Muscle layer of colon (tissue), 2 donors: Measurements from ENCODE around the gene DLG3.

Experiments
- H3K27ac ChIP-seq: one replicate; pipeline ENCODE4 v1.7.0; 2013; ENCODE audit warnings: low read depth, mild to moderate bottlenecking, low read length, moderate library complexity
- H3K27me3 ChIP-seq, 2 donors: one replicate each; pipeline ENCODE4 v1.7.0; 2013; ENCODE audit warnings: low read length in 2 of 2, mild to moderate bottlenecking in 2 of 2; ENCODE audit not compliant: insufficient read depth in 2 of 2, control insufficient read depth in 1 of 2
- H3K36me3 ChIP-seq: one replicate; pipeline ENCODE4 v1.7.0; 2013; ENCODE audit warnings: mild to moderate bottlenecking, low read length; ENCODE audit not compliant: insufficient read depth
- H3K4me1 ChIP-seq: one replicate; pipeline ENCODE4 v1.7.0; 2013; ENCODE audit warnings: mild to moderate bottlenecking, low read length; ENCODE audit not compliant: insufficient read depth
- H3K4me3 ChIP-seq, 2 donors: one replicate each; pipeline ENCODE4 v1.7.0; 2013; ENCODE audit warnings: low read length in 2 of 2, low read depth in 1 of 2, mild to moderate bottlenecking in 1 of 2, moderate library complexity in 1 of 2
- H3K9ac ChIP-seq: one replicate; pipeline ENCODE4 v1.7.0; 2013; ENCODE audit warnings: low read length
- H3K9me3 ChIP-seq: one replicate; pipeline ENCODE4 v1.7.0; 2013; ENCODE audit warnings: mild to moderate bottlenecking, low read length
- donor health status: abdominal sarcoma.
- donor health status: Adenocarcinoma of cecum.

DLG3 gene

GRCh38 chrX:70439016-70439415 is 5.6 kb upstream of the DLG3 start:
- no peaks in the 10 kb centered on the region for H3K9me3 ChIP-seq
- peaks cover 2 to 30% of the 10 kb centered on the region in 2 donors for H3K27me3 ChIP-seq
- H3K9ac ChIP-seq: no peak overlapping the region
- no peak overlapping the region for H3K4me3 ChIP-seq
- peaks cover 5% of the 10 kb centered on the region for H3K4me1 ChIP-seq
- no peaks in the 10 kb centered on the region for H3K36me3 ChIP-seq
- no peak overlapping the region for H3K27ac ChIP-seq

- Histone ChIP-seq H3K4me3 (no peak overlapping the region), H3K27me3 (peaks cover 8 to 37% of the 10 kb centered on the region in 2 donors), H3K27ac (no peak overlapping the region)
These were observed 2.4 kb upstream of the DLG3 start for GRCh38 chrX:70442224-70442623.

DNA sequence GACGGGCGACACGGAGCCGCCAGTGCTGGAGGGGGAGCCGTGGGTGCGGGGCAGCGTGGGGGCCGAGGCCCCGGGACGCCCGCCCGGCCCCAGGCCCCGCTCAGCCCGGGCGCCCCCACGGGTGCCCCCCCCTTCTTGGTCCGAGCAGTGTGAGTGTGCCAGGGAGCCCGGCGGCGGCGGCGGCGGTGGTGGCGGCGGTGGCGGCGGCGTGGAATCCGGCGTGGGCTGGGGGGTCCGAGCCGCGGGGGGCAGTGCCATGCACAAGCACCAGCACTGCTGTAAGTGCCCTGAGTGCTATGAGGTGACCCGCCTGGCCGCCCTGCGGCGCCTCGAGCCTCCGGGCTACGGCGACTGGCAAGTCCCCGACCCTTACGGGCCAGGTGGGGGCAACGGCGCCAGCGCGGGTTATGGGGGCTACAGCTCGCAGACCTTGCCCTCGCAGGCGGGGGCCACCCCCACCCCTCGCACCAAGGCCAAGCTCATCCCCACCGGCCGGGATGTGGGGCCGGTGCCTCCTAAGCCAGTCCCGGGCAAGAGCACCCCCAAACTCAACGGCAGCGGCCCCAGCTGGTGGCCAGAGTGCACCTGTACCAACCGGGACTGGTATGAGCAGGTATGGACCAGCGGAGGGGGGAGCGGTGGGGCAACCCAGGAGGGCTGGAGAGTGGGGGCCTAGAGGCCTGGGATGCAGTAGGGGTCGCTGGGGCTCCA is 466 bp downstream of the DLG3 start:
- Histone ChIP-seq H3K27ac (no peak overlapping the region), H3K36me3 (no peaks in the 10 kb centered on the region), H3K27me3 (peaks cover 8 to 45% of the 10 kb centered on the region in 2 donors), H3K9ac (no peak overlapping the region), H3K9me3 (no peaks in the 10 kb centered on the region), H3K4me3 (no peak overlapping the region), H3K4me1 (no peaks in the 10 kb centered on the region)

More at GRCh38 chrX:70442224-70442623, 2.4 kb upstream of the DLG3 start:
- H3K4me1 ChIP-seq: no peaks in the 10 kb centered on the region
- no peak overlapping the region for H3K9ac ChIP-seq
- no peaks in the 10 kb centered on the region for H3K9me3 ChIP-seq
- H3K36me3 ChIP-seq: no peaks in the 10 kb centered on the region

DNA sequence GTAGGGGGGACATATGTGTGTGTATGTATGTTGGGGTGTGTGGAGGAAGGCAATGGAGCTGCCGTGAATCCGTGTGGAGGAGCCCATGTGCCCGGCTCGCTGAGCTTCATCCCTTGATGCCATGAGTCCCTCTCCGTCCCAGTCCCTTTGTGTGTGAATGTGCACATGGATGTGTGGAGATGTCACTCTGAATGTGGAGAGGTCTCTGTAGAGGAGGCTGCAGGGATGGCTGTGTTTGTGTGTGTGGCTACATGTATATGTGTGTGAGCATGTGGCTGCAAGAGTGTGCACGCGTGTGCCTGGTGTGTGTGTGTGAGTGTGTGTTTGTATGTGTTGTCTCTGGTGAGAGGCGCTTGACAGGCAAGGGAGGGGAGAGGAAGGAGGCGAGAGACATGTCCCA is 1.3 kb downstream of the DLG3 start:
- H3K9me3 ChIP-seq: no peaks in the 10 kb centered on the region
- no peak overlapping the region for H3K9ac ChIP-seq
- peaks cover 8 to 43% of the 10 kb centered on the region in 2 donors for H3K27me3 ChIP-seq
- H3K27ac ChIP-seq: no peak overlapping the region
- no peaks in the 10 kb centered on the region for H3K36me3 ChIP-seq
- H3K4me1 ChIP-seq: no peaks in the 10 kb centered on the region
- H3K4me3 ChIP-seq: no peak overlapping the region

GRCh38 chrX:70446380-70447350 is 2.0 kb downstream of the DLG3 start:
- H3K4me3 ChIP-seq: no peak overlapping the region
- H3K36me3 ChIP-seq: no peaks in the 10 kb centered on the region
- no peaks in the 10 kb centered on the region for H3K4me1 ChIP-seq
- no peak overlapping the region for H3K27ac ChIP-seq
- no peaks in the 10 kb centered on the region for H3K9me3 ChIP-seq
- peaks cover 8 to 38% of the 10 kb centered on the region in 2 donors for H3K27me3 ChIP-seq
- H3K9ac ChIP-seq: no peak overlapping the region

GRCh38 chrX:70449457-70449966 is 4.9 kb downstream of the DLG3 start:
- Histone ChIP-seq H3K4me3 (no peak overlapping the region), H3K9ac (no peak overlapping the region), H3K27ac (no peak overlapping the region), H3K27me3 (peaks cover 5 to 37% of the 10 kb centered on the region in 2 donors), H3K4me1 (peaks cover 11% of the 10 kb centered on the region), H3K9me3 (no peaks in the 10 kb centered on the region), H3K36me3 (no peaks in the 10 kb centered on the region)

DNA sequence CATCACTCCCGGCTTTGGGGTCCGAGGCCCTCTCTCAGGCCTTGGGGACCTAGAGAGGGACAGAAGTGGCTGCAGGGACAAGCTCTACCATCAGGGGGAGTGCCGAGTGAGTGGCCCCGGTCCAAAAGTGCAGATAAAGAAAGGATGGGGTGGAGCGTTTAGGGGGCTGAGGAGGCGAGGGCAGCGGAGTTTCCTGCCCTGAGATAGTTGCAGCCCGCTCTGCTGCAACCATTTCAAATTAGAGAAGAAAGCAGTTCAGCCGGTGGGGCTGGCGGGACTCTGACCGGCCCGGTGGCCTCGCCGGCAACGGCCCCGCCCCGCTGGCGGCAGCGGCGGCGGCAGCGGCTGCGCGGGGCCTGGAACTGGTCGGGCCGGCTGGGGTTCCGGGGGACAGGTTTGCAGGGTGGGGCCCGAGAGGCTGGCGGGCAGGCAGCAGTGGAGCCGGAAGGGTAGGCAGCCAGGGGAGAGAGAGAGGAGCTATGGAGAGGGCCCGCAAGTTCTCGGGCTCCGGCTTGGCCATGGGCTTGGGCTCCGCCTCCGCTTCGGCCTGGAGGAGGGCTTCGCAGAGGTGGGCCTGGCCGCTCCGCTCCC is 7.6 kb downstream of the DLG3 start:
- no peaks in the 10 kb centered on the region for H3K36me3 ChIP-seq
- H3K4me1 ChIP-seq: peaks cover 16% of the 10 kb centered on the region
- H3K27me3 ChIP-seq: peaks cover 0 to 37% of the 10 kb centered on the region in 2 donors
- no peaks in the 10 kb centered on the region for H3K9me3 ChIP-seq
- H3K4me3 ChIP-seq: peak overlapping the region; percentile 28 to 59
- H3K27ac ChIP-seq: no peak overlapping the region
- no peak overlapping the region for H3K9ac ChIP-seq

DNA sequence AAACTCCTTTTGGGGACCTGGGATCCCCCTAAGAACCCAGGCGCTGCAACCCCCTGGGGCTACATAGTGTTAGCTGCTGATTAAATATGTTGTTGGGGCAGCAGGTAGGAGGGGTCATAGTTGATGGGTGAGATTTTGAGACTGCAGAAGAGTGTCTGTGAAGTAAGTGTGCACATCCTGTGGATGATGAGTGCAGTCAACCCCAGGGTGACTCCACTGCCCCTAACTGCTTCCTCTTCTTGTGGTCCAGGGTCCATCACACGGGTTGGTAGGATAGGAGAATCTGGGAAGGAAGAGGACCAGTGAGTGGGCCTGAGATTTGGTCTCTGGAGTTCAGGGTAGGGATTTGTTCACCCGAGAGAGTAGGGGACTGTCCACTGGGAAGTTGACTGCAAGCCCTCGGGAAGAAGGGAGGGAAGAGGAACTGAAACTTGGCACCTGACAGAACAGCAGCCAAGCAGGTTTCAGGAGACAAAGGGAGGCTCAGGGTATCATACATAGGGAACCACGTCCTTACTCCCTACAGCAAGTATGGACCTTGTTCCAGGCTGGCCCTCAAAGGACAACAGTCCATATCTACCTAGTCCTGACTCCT is 8.5 kb downstream of the DLG3 start:
- no peak overlapping the region for H3K27ac ChIP-seq
- no peaks in the 10 kb centered on the region for H3K36me3 ChIP-seq
- peak overlapping the region; percentile 28 to 59 for H3K4me3 ChIP-seq
- H3K9me3 ChIP-seq: no peaks in the 10 kb centered on the region
- peaks cover 0 to 37% of the 10 kb centered on the region in 2 donors for H3K27me3 ChIP-seq
- H3K9ac ChIP-seq: no peak overlapping the region
- peaks cover 16% of the 10 kb centered on the region for H3K4me1 ChIP-seq

DNA sequence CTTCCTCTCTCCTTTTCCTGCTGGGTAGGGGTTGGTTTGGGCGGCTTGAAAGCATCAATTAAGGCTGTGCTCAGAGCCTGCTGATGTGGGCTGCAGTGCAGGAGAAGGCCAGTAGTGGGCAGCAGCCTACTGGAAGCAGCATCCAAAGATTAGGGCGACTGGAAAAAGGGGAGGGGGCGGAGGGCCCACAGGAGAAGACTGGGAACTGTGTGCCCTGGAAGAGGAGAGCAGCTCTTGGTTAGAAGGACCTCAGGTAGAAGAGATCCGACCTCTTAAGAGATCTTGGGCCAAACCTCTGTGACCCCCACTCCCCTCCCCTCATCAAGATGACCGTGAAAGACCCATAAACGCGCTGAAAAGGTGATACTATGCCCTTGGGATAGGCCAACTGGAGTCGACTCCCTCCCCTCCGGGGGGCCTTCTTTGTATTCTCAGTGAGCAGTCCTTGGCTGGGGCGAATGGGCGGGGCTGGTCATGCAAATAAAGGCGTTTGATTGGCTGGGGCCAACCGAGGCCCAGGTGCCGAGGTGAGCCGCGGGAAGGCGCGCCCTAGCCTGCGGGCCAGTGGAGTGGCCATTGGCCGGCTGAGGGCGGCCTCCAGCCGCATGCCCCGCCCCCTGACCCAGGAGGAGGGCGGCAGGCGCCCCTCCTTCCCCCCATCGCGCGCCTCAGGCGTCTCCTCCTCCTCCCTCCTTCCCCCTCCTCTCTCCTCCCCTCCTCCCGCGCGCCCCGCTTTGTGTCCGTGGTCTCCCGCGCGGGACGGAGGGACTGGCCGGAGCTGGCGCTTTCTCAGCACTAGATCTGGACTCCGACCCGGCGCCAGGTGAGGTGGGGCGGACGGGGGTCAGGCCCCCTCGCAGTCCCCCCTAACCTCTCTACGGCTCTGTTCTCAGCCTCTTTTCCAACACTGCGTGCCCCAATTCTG is 10.1 kb downstream of the DLG3 start:
- Histone ChIP-seq H3K36me3 (no peaks in the 10 kb centered on the region), H3K9ac (no peak overlapping the region), H3K27ac (peak overlapping the region; percentile 66), H3K27me3 (peaks cover 0 to 30% of the 10 kb centered on the region in 2 donors), H3K4me3 (peak overlapping the region; percentile 31 to 60), H3K4me1 (peaks cover 16% of the 10 kb centered on the region), H3K9me3 (no peaks in the 10 kb centered on the region)
